Parathyroid adenoma (tissue), 2 donors: ENCODE measurements around the gene ZNF24.

ENCODE experiments used
- H2AFZ ChIP-seq: fragments of 300-600 bp; sonication (generic); one replicate; pipeline ENCODE4 v1.7.0; 2017; ENCODE audit warnings: antibody characterized with exemption, mild to moderate bottlenecking
- H3K27ac ChIP-seq: fragments of 300-600 bp; sonication (generic); one replicate; pipeline ENCODE4 v1.7.0; 2017
- H3K27me3 ChIP-seq: fragments of 300-600 bp; sonication (generic); one replicate; pipeline ENCODE4 v1.7.0; 2017; ENCODE audit warnings: low read length; ENCODE audit not compliant: control insufficient read depth, insufficient read depth
- H3K36me3 ChIP-seq: fragments of 300-600 bp; sonication (generic); one replicate; pipeline ENCODE4 v1.7.0; 2017; ENCODE audit warnings: low read length; ENCODE audit not compliant: control insufficient read depth, insufficient read depth
- H3K4me1 ChIP-seq: fragments of 300-600 bp; sonication (generic); one replicate; pipeline ENCODE4 v1.7.0; 2017; ENCODE audit warnings: control low read depth
- H3K4me2 ChIP-seq: fragments of 300-600 bp; sonication (generic); one replicate; pipeline ENCODE4 v1.7.0; 2017; ENCODE audit warnings: low read length
- H3K4me3 ChIP-seq: fragments of 300-600 bp; sonication (generic); one replicate; pipeline ENCODE4 v1.7.0; 2017; ENCODE audit warnings: low read depth, low read length
- H3K79me2 ChIP-seq: fragments of 300-600 bp; sonication (generic); one replicate; pipeline ENCODE4 v1.7.0; 2017; ENCODE audit warnings: control low read depth
- H3K9ac ChIP-seq: fragments of 300-600 bp; sonication (generic); one replicate; pipeline ENCODE4 v1.7.0; 2017; ENCODE audit warnings: mild to moderate bottlenecking
- H3K9me3 ChIP-seq: fragments of 300-600 bp; sonication (generic); one replicate; pipeline ENCODE4 v1.7.0; 2017; ENCODE audit warnings: low read length; ENCODE audit not compliant: control insufficient read depth
- TF ChIP-seq, protein P1 (sequence below): fragments of 300-600 bp; sonication (generic); IDR thresholded peaks from one replicate; pipeline ENCODE4 v1.7.0; 2017; ENCODE audit warnings: antibody characterized with exemption, mild to moderate bottlenecking
- donor health status: primary hyperparathyroidism.

Gene ZNF24

DNA sequence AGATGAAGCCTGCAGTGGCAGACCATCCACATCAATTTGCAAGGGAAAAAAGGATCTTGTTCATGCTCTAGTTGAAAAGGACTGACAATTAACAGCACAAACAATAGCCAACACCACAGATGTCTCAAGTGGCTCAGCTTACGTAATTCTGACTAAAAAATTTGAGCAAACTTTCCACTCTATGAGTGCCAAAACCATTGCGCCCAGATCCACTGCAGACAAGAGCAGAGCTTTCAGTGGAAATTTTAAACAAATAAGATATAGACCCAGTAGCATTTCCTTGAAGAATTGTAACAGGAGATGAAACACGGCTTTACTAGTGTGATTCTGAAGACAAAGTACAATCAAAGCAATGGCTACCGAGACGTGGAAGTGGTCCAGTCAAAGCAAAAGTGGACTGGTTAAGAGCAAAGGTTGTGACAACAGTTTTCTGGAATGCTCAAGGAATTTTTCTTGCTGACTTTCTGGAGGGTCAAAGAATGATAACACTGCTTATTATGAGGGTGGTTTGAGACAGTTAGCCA, 44.9 kb upstream of the ZNF24 start:
- H3K9me3 ChIP-seq, result no peaks in the 10 kb centered on the region
- H3K4me2 ChIP-seq, result no peak overlapping the region
- TF ChIP-seq, protein P1, sequence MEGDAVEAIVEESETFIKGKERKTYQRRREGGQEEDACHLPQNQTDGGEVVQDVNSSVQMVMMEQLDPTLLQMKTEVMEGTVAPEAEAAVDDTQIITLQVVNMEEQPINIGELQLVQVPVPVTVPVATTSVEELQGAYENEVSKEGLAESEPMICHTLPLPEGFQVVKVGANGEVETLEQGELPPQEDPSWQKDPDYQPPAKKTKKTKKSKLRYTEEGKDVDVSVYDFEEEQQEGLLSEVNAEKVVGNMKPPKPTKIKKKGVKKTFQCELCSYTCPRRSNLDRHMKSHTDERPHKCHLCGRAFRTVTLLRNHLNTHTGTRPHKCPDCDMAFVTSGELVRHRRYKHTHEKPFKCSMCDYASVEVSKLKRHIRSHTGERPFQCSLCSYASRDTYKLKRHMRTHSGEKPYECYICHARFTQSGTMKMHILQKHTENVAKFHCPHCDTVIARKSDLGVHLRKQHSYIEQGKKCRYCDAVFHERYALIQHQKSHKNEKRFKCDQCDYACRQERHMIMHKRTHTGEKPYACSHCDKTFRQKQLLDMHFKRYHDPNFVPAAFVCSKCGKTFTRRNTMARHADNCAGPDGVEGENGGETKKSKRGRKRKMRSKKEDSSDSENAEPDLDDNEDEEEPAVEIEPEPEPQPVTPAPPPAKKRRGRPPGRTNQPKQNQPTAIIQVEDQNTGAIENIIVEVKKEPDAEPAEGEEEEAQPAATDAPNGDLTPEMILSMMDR, result no peak
- H3K4me3 ChIP-seq, result no peak overlapping the region
- H3K27ac ChIP-seq, result no peak overlapping the region
- no peaks in the 10 kb centered on the region for H3K4me1 ChIP-seq
- H3K79me2 ChIP-seq, result no peaks in the 10 kb centered on the region
- H3K27me3 ChIP-seq, result no peaks in the 10 kb centered on the region
- H2AFZ ChIP-seq, result peak overlapping the region; percentile 48
- H3K9ac ChIP-seq, result no peak overlapping the region
- no peaks in the 10 kb centered on the region for H3K36me3 ChIP-seq

GRCh38 chr18:35387152-35387571, 42.9 kb upstream of the ZNF24 start:
- H3K27me3 ChIP-seq, result no peaks in the 10 kb centered on the region
- no peak overlapping the region for H2AFZ ChIP-seq
- no peaks in the 10 kb centered on the region for H3K4me1 ChIP-seq
- H3K9ac ChIP-seq, result no peak overlapping the region
- TF ChIP-seq, protein P1, result no peak
- no peaks in the 10 kb centered on the region for H3K9me3 ChIP-seq
- no peak overlapping the region for H3K4me2 ChIP-seq
- H3K36me3 ChIP-seq, result no peaks in the 10 kb centered on the region
- H3K27ac ChIP-seq, result no peak overlapping the region
- H3K4me3 ChIP-seq, result no peak overlapping the region
- H3K79me2 ChIP-seq, result no peaks in the 10 kb centered on the region

DNA sequence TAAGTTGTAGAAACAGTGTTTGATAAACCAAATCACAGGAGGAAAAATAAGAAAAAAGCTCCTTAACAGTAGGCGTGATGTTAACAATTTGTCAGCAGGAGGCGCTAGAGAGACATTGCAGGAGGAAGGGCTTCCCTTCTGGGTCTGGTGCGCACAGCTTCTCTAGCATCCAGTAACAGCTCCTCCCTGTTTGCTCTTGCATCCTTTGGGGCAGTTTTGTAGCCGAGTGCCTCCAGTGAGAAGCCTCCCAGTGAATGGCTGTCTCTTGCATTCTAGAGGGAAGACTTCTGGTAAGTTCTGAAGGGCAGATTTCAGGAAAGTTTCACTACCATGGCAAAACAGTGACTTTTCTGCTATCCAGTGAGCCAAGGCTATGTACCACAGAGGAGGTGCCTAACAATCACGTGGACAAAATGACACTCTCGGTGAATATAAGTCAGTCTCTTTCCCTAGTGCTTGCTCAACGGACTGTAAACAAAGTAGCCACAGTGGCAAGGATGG, 42.4 kb upstream of the ZNF24 start:
- TF ChIP-seq, protein P1, result peak; percentile 89
- Histone ChIP-seq H2AFZ (no peak overlapping the region), H3K4me2 (no peak overlapping the region), H3K36me3 (no peaks in the 10 kb centered on the region), H3K27ac (no peak overlapping the region), H3K4me1 (no peaks in the 10 kb centered on the region), H3K9ac (no peak overlapping the region), H3K27me3 (no peaks in the 10 kb centered on the region), H3K4me3 (no peak overlapping the region), H3K79me2 (no peaks in the 10 kb centered on the region), H3K9me3 (no peaks in the 10 kb centered on the region)

DNA sequence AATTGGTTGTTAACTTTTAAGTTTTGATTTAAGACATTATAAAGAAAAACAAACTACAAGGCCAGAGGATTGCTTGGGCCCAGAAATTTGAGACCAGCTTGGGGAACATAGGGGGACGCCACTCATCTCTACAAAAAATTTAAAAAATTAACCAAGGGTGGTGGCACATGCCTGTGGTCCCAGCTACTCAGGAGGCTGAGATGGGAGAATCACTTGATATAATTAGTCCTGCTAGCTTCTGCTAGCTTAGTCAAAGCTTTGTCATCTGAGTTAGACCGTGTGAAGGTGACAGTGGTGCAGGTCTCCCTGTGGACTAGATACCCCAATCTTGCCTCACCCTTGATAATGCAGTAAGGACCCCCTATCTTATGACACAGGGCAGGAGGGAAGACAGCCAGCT, 38.9 kb upstream of the ZNF24 start:
- Histone ChIP-seq H3K4me2 (no peak overlapping the region), H3K27ac (no peak overlapping the region)

More for the DNA sequence above, 38.9 kb upstream of the ZNF24 start:
- Histone ChIP-seq H3K9me3 (no peaks in the 10 kb centered on the region), H3K27me3 (no peaks in the 10 kb centered on the region), H3K4me3 (no peak overlapping the region), H3K4me1 (no peaks in the 10 kb centered on the region), H3K36me3 (no peaks in the 10 kb centered on the region), H3K9ac (no peak overlapping the region), H3K79me2 (no peaks in the 10 kb centered on the region), H2AFZ (no peak overlapping the region)
- TF ChIP-seq, protein P1, result no peak
